Uterus (tissue), 2 donors: ENCODE data around the gene ENGASE.

Experiments
- POLR2A ChIP-seq, 2 donors: fragments of 450-650 bp; IDR thresholded peaks; one replicate each; pipeline ENCODE4 v1.6.1; 2016; ENCODE audit warnings: antibody characterized with exemption in 2 of 2, mild to moderate bottlenecking in 1 of 2, moderate library complexity in 1 of 2
- TF ChIP-seq, protein P1 (sequence below), 4 experiments: fragments of 200-600 bp in 2 of 4; fragments of 450-650 bp in 2 of 4; sonication (generic) in 2 of 4; IDR thresholded peaks; one replicate each; pipeline ENCODE4 v1.5.1; 2016 to 2019; ENCODE audit warnings: antibody characterized with exemption in 4 of 4, mild to moderate bottlenecking in 2 of 4, moderate library complexity in 1 of 4

GRCh38 chr17:79117905-79118487 lies 43.4 kb downstream of the ENGASE start:
- TF ChIP-seq, protein P1, sequence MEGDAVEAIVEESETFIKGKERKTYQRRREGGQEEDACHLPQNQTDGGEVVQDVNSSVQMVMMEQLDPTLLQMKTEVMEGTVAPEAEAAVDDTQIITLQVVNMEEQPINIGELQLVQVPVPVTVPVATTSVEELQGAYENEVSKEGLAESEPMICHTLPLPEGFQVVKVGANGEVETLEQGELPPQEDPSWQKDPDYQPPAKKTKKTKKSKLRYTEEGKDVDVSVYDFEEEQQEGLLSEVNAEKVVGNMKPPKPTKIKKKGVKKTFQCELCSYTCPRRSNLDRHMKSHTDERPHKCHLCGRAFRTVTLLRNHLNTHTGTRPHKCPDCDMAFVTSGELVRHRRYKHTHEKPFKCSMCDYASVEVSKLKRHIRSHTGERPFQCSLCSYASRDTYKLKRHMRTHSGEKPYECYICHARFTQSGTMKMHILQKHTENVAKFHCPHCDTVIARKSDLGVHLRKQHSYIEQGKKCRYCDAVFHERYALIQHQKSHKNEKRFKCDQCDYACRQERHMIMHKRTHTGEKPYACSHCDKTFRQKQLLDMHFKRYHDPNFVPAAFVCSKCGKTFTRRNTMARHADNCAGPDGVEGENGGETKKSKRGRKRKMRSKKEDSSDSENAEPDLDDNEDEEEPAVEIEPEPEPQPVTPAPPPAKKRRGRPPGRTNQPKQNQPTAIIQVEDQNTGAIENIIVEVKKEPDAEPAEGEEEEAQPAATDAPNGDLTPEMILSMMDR (IDR thresholded peaks at IDR 0.05): no peak
- no peak for TF ChIP-seq POLR2A (IDR thresholded peaks at IDR 0.05)
